Ureter (tissue), 1 donor: ENCODE measurements around the gene SUSD4. TPM values are rescaled to one million over a fixed set of nuclear protein-coding genes. Genes with fewer than 3 reads are reported as not detected.
A peak's percentile ranks its signal among the peaks of the same experiment; 100 is the strongest.
"Not testable (repeated sequence)": the region's sequence is repeated elsewhere in the genome, so short reads cannot be mapped to it uniquely, and the experiment has no call there.

Experiments
- DNase-seq: peaks from one replicate; pipeline ENCODE4 v3.0.0-alpha.2; 2020; ENCODE audit warnings: low spot score
- total RNA-seq: library from RNA; stranded (reverse); gene quantifications from one replicate; pipeline ENCODE4 v1.2.4, GENCODE V29; 2023
- donor health status: DM: yes; HTN: yes; CAD: no.

The SUSD4 gene, protein sequence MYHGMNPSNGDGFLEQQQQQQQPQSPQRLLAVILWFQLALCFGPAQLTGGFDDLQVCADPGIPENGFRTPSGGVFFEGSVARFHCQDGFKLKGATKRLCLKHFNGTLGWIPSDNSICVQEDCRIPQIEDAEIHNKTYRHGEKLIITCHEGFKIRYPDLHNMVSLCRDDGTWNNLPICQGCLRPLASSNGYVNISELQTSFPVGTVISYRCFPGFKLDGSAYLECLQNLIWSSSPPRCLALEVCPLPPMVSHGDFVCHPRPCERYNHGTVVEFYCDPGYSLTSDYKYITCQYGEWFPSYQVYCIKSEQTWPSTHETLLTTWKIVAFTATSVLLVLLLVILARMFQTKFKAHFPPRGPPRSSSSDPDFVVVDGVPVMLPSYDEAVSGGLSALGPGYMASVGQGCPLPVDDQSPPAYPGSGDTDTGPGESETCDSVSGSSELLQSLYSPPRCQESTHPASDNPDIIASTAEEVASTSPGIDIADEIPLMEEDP
- total RNA-seq: 21.9 TPM

DNA sequence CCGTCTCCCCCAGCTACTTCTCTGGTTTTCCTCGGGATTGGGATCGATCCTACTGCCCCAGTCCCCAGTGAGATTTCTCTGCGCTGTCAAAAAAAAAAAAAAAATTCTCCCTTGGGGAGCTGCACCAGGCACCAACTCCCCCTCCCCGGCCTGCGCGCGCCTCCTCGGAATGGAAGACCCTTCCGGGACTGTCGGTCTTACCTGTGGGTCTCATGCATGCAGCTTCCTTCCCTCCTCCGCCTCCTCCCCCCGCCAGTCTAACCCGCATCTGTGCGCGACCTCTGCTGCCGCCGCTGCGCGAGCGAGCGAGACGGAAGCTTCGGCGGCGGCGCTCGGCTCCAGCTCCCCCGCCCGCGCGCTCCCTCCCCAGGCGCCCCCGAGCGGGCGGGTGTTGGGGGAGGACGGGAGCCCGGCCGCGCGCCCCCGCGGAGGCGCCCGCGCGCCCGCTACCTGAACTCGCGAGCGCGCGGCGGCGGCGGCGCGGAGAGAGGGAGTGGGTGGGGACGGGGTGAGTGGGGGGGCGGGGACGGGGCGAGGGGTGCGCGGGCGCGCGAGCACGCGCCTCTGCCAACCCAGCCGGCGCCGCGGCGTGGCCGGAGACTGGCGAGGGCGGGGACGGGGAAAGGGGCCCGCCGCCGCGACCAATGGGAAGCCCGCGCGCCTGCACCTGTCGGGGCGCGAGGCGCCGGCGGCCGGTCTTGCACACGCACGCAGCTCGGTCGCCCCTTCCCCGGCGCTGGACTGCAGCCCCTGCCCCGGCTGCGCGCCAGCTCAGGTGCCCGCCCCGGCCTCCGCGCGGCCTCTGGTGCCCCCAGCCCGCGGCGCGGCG lies at the start of gene SUSD4:
TSS of gene SUSD4 (minus strand) at position 321 of the 829 bp plus-strand sequence. CDS start 751 bp downstream, outside the sequence.
- DNase-seq: peak; percentile 53

- no peak for DNase-seq
These were observed 49.2 kb upstream of the SUSD4 start for GRCh38 chr1:223413216-223413615.

DNA sequence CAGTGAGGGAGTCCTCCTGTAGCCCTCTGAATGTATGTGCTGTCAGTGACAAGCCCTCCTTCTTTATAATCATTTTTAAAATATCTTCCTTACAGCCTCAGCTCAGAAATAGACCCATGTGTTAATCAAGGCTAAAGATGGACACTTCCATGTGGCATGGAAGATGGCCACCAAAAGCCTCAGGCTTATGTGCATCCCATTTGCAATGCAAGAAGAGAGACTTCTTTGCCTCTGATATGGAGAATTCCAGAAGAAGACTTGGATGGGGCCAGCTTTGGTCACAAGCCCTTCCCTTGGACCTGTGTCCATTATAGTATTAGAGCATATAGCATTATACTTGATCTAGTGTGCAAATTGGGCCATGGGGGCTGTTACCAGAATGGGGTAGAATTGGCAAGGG lies 47.7 kb upstream of the SUSD4 start:
- no peak for DNase-seq

- DNase-seq: no peak
These were observed 47.3 kb upstream of the SUSD4 start for GRCh38 chr1:223411309-223411708.

DNA sequence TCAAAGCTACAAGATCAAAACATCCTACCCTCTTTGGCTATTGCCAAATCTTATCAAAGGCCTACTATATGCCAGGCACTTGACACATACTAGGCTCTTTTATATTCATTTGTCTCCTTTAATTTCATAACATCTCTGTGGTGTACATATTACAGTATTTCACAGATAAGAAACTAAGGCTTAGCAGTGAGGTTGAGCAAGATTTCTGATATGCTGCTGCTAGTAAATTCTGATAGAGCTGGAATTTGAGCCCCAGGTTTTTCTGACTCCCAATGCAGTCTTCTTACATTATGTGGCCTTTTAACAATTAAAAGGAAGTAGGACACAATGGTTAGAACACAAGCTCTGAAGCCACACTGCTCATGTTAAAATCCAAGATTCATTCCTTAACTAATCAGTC lies 46.1 kb upstream of the SUSD4 start:
- no peak for DNase-seq

GRCh38 chr1:223405507-223405906 lies 41.5 kb upstream of the SUSD4 start:
- no peak for DNase-seq

DNA sequence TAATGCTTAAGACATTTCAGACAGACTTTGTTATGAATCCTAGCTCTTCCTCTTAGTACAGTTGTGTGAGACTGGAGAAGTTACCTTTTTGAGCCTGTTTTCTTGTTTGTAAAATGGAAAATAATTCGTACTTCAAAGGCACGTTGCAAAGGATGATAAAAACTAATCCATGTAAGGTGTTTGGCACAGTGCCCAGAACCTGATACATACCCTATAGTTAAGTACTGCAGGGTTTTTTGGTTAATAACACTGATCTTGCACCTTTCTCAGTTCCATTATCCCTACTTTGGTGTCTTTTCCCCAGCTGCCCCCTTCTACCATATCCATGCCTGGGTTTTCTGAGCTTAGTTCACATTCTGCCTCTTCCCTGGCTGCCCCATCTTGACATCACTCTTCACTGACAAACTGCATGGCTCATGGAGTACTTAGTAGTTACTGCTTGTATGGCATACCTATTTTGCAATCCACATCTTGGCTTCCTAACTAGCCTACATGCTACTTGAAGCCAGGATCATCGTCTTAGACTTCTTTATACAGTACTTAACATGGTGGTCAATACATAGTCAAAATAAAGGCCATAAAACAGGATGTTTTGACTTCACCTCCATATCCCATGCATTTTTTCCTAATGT lies 39.3 kb upstream of the SUSD4 start:
- no peak for DNase-seq

DNA sequence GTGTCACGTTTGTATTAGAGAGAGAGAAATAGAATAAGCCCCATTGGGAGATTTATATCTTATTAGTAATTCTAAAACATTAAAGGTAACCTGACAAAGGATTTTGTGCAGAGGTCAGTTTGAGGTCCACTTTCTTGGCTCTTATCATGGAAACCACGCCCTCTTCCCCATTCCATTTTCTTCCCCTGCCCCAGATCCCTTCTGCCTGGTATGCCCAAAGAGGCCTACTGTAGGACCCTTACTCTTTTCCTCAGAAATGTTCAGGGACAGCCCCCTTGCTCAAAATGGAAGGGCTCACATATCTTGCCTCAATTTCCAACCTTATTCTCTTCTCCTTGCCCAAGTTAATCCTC lies 38.8 kb upstream of the SUSD4 start:
- no peak for DNase-seq

DNA sequence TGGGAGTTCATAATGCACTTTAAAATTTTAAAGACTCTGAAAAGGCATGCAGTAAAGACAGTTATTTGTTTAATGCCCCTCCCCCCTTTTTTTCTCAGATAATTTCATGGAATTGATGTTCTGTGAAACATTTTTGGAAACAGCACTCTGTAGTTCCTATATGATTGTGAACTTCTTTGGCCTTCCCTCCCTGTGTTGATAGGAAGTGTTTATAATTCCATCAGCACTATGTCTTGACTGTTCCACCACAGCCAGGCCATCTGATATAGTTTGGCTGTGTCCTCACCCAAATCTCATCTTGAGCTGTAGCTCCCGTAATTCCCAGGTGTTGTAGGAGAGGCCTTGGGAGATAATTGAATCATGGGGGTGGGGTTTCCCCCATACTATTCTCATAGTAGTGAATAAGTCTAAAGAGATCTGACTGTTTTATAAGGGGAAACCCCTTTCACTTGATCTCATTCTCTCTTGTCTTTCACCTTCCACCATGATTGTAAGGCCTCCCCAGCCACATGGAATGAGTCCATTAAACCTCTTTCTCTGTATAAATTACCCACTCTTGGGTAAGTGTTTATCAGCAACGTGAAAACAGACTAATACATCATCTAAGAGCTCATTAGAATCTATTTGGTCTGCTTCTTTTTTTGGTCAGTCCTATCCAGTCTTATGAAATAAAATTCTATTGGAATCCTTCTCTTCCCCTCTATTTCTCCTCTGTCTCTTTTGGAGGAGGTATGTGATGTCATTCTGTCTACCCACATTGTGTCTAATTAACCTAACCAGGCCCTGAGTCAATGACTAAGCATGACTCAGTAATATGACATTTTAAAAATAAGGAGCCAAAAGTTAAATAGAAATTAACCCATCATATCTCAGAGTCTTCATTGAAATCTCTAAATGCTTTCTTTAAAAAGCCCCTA lies 38.2 kb upstream of the SUSD4 start:
- DNase-seq: no peak

GRCh38 chr1:223399393-223399792 lies 35.4 kb upstream of the SUSD4 start:
- DNase-seq: not testable (repeated sequence)

- DNase-seq: no peak
These were observed 30.7 kb upstream of the SUSD4 start for GRCh38 chr1:223394706-223395105.

- DNase-seq: no peak
These were observed 30.3 kb upstream of the SUSD4 start for GRCh38 chr1:223394242-223394641.

GRCh38 chr1:223393275-223394214 lies 29.6 kb upstream of the SUSD4 start, which contains the start of gene CCDC185:
Gene CCDC185 (plus strand): TSS chr1:223393415. CDS start chr1:223393476, 61 bp downstream.
- no peak for DNase-seq

DNA sequence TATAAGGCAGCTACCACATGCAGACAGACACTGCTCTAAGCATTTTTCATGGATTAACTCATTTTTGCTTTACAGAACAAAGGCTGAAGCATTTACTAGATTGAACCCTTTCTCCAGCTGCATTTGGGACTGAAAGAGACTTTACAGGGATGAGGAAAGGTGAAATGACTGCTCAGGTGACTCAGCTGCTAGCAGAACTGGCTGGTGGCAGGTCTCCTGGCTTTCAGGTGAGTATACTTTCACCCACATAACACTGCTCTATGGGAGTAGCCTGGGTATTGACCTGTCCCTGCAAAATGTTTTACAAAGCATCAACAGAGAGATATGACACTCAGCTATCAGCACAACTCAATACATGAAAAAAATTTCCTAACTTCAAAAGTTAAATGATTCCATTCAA lies 26.6 kb upstream of the SUSD4 start:
- no peak for DNase-seq

- no peak for DNase-seq
These were observed 22.0 kb upstream of the SUSD4 start for GRCh38 chr1:223386013-223386412.

DNA sequence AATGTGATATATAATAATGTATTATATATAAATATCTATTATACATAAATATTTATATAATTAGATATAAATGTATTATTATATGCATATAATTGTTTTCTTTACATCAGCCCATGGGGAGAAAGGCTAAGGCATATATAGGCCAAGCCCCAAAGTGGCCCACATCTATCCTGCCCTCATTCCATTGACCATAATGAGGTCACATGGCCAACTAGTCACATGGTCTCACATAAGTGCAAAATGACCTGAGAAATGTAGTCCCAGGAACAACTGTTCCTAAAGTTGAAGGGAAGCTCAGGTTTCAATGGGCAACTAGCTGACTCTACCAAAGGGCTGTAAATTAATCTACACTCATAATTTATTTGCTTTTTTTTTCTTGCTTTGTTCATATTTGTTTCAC lies 14.8 kb upstream of the SUSD4 start:
- DNase-seq: no peak

GRCh38 chr1:223374064-223374610 lies 10.2 kb upstream of the SUSD4 start:
- DNase-seq: no peak

DNA sequence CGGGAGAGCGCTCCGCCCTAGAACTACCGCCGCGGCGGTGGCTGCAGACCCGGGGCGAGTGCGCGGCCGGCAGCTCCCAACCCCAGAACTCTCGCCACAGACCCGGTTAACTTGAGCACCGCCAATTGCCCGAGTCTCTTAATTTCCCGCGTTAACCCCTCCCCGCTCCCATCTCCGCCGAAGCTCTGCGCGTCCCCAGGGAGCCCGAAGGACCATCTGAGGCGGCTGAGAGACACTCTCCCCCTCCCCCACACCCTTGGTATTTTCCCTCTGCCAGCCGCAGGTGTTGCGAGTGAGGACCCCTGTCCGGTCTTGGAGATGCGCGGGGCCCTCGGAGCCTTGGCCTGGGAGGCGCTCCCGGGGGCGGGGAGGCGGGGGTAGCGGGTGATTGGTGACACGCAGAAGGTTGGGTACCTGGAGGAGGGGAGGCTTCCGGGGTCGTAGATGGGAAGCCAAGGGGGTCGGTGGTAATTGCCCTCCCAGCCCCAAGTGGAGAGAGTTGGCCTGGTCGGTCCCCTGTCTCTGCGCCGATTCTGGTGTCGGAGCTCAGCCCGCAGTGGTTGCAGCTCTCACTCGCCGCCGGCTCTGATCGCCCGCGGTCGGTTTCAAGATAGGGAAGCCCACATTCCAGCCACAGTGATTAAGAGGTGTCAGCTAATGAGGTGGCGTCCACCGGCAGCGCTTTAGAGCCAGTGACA lies 858 bp upstream of the SUSD4 start:
- DNase-seq: no peak
